ENCODE measurements around the gene RBM44. TPM values are rescaled to one million over a fixed set of nuclear protein-coding genes. Genes with fewer than 3 reads are reported as not detected.

RBM44 gene
- polyA plus RNA-seq, 1 donor from 2014 or later: 2.5 TPM

DNA sequence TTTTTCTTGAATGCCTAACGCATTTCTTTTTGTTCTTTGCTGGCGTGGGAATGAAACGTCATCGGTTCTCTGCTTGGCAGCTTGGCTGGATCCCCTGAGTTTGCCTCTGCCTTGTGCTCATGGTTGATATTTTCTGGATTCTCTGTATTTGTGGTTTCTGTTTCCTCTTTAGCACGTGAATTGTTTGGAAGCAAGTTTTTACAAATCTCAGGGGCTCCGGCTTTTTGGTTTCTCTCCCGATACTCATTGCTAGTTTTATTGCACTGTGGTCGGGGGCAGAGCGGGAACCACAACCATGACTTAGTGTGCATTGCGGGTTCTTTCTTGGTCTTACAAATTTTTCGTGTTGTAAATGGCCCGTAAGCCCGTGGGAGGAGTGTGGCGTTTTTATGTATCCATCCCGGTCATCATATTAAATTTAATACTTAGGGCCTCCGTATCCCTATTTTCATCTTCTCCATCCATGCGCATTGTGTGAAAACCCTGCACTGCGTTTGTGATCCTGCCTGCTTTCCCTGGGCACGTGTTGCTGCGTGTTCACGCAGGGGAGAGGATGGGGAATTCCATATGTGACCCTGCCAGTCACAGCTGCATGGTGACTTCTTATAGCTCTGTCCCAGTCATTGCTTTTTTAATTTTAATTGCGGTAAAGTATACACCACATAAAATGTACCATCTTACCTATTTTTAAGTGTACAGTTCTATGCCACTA lies 70.2 kb downstream of the RBM44 start:
- H4K20me1 ChIP-seq (ENCODE audit: insufficient read depth): no peaks in the 10 kb centered on the region
- H3K36me3 ChIP-seq (ENCODE audit: insufficient read depth, low read length): no peaks in the 10 kb centered on the region
- TF ChIP-seq POLR2AphosphoS5 (IDR thresholded peaks at IDR 0.05): no peak
- no peak for TF ChIP-seq TAF1 (IDR thresholded peaks at IDR 0.05; ENCODE audit: low read depth)
- no peak for TF ChIP-seq SMC3 (conservative IDR thresholded peaks at IDR 0.05; ENCODE audit: poor library complexity)
- no peak for TF ChIP-seq RAD21 (conservative IDR thresholded peaks at IDR 0.05)
- TF ChIP-seq, protein P1, sequence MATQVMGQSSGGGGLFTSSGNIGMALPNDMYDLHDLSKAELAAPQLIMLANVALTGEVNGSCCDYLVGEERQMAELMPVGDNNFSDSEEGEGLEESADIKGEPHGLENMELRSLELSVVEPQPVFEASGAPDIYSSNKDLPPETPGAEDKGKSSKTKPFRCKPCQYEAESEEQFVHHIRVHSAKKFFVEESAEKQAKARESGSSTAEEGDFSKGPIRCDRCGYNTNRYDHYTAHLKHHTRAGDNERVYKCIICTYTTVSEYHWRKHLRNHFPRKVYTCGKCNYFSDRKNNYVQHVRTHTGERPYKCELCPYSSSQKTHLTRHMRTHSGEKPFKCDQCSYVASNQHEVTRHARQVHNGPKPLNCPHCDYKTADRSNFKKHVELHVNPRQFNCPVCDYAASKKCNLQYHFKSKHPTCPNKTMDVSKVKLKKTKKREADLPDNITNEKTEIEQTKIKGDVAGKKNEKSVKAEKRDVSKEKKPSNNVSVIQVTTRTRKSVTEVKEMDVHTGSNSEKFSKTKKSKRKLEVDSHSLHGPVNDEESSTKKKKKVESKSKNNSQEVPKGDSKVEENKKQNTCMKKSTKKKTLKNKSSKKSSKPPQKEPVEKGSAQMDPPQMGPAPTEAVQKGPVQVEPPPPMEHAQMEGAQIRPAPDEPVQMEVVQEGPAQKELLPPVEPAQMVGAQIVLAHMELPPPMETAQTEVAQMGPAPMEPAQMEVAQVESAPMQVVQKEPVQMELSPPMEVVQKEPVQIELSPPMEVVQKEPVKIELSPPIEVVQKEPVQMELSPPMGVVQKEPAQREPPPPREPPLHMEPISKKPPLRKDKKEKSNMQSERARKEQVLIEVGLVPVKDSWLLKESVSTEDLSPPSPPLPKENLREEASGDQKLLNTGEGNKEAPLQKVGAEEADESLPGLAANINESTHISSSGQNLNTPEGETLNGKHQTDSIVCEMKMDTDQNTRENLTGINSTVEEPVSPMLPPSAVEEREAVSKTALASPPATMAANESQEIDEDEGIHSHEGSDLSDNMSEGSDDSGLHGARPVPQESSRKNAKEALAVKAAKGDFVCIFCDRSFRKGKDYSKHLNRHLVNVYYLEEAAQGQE (IDR thresholded peaks at IDR 0.05; ENCODE audit: borderline replicate concordance): no peak
- TF ChIP-seq MXI1 (conservative IDR thresholded peaks at IDR 0.05; ENCODE audit: poor library complexity, severe bottlenecking): no peak
- TF ChIP-seq, protein P2, sequence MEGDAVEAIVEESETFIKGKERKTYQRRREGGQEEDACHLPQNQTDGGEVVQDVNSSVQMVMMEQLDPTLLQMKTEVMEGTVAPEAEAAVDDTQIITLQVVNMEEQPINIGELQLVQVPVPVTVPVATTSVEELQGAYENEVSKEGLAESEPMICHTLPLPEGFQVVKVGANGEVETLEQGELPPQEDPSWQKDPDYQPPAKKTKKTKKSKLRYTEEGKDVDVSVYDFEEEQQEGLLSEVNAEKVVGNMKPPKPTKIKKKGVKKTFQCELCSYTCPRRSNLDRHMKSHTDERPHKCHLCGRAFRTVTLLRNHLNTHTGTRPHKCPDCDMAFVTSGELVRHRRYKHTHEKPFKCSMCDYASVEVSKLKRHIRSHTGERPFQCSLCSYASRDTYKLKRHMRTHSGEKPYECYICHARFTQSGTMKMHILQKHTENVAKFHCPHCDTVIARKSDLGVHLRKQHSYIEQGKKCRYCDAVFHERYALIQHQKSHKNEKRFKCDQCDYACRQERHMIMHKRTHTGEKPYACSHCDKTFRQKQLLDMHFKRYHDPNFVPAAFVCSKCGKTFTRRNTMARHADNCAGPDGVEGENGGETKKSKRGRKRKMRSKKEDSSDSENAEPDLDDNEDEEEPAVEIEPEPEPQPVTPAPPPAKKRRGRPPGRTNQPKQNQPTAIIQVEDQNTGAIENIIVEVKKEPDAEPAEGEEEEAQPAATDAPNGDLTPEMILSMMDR (IDR thresholded peaks at IDR 0.05; ENCODE audit: poor library complexity, severe bottlenecking): no peak
- TF ChIP-seq EZH2 (IDR thresholded peaks at IDR 0.05; ENCODE audit: borderline replicate concordance, insufficient read depth, low read length, poor library complexity, severe bottlenecking): no peak
- no peaks in the 10 kb centered on the region for H3K9me2 ChIP-seq (ENCODE audit: insufficient read depth, low read length)
- no peaks in the 10 kb centered on the region for H3K79me2 ChIP-seq (replicated peaks; ENCODE audit: insufficient read depth, low read length)
- no peak overlapping the region for H3K4me3 ChIP-seq (ENCODE audit: low read length)
- H3K27ac ChIP-seq (ENCODE audit: low read length): no peak overlapping the region
- no peaks in the 10 kb centered on the region for H3K9me3 ChIP-seq (ENCODE audit: low read length)
- no peak overlapping the region for H2AFZ ChIP-seq (ENCODE audit: low read depth, low read length)
- H3K4me2 ChIP-seq (ENCODE audit: low read length): no peak overlapping the region
- no peaks in the 10 kb centered on the region for H3K27me3 ChIP-seq (ENCODE audit: insufficient read depth, low read depth, low read length)
- no peak overlapping the region for H3K9ac ChIP-seq (ENCODE audit: low read length)
- no peaks in the 10 kb centered on the region for H3F3A ChIP-seq (ENCODE audit: insufficient read depth, low read length, poor library complexity, severe bottlenecking)

DNA sequence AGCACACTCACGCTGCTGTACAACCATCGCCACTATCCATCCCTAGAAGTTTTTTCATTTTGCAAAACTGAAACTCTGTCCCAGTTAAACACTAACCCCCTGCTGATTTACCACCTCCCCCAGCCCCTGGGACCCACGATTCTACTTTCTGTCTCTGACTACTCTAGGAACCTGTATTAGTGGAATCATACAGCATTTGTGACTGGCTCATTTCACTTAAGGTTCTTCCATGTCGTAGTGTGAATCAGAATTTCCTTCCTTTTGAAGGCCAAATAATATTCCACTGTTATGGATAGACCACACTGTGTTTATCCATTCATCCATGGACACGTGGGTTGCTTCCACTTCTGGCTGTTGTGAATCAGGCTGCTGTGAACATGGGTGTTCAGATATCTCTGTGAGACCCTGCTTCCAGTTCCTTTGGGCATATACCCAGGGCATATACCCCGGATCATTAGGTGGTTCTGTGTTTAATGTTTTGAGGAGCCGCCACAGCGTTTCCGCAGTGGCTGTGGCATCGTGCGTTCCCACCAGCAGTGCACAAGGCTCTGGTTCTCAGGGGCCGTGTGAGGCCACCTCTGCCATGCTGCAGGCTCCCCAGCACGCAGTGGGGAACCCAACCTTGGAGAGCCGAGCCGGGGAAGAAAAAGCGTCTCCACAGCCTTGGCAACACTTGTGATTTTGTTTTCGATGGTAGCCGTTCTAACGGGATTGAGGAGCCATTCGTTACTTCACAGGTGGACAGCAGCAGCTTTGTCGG lies 70.9 kb downstream of the RBM44 start:
- Histone ChIP-seq H3F3A (ENCODE audit: insufficient read depth, low read length, poor library complexity, severe bottlenecking) (no peaks in the 10 kb centered on the region), H3K27me3 (ENCODE audit: insufficient read depth, low read depth, low read length) (no peaks in the 10 kb centered on the region), H3K36me3 (ENCODE audit: insufficient read depth, low read length) (no peaks in the 10 kb centered on the region), H3K79me2 (replicated peaks; ENCODE audit: insufficient read depth, low read length) (no peaks in the 10 kb centered on the region), H3K4me2 (ENCODE audit: low read length) (no peak overlapping the region), H3K9me2 (ENCODE audit: insufficient read depth, low read length) (no peaks in the 10 kb centered on the region), H3K9ac (ENCODE audit: low read length) (no peak overlapping the region), H3K4me3 (ENCODE audit: low read length) (no peak overlapping the region), H2AFZ (ENCODE audit: low read depth, low read length) (no peak overlapping the region), H3K9me3 (ENCODE audit: low read length) (no peaks in the 10 kb centered on the region), H4K20me1 (ENCODE audit: insufficient read depth) (no peaks in the 10 kb centered on the region), H3K27ac (ENCODE audit: low read length) (no peak overlapping the region)
- TF ChIP-seq, protein P1 (IDR thresholded peaks at IDR 0.05; ENCODE audit: borderline replicate concordance): no peak
- TF ChIP-seq MXI1 (conservative IDR thresholded peaks at IDR 0.05; ENCODE audit: poor library complexity, severe bottlenecking): no peak
- no peak for TF ChIP-seq EZH2 (IDR thresholded peaks at IDR 0.05; ENCODE audit: borderline replicate concordance, insufficient read depth, low read length, poor library complexity, severe bottlenecking)
- TF ChIP-seq RAD21 (conservative IDR thresholded peaks at IDR 0.05): no peak
- no peak for TF ChIP-seq TAF1 (IDR thresholded peaks at IDR 0.05; ENCODE audit: low read depth)
- no peak for TF ChIP-seq POLR2AphosphoS5 (IDR thresholded peaks at IDR 0.05)
- TF ChIP-seq SMC3 (conservative IDR thresholded peaks at IDR 0.05; ENCODE audit: poor library complexity): no peak
- TF ChIP-seq, protein P2 (IDR thresholded peaks at IDR 0.05; ENCODE audit: poor library complexity, severe bottlenecking): no peak
- no peak for TF ChIP-seq EP300 (conservative IDR thresholded peaks at IDR 0.05; ENCODE audit: poor library complexity, severe bottlenecking)

Data from neural cell (in vitro differentiated cells).